HG03342 (cell line): ENCODE results near the gene NFIC.

ENCODE experiments used
- ATAC-seq: cut with Tn5 transposase; IDR thresholded peaks from one replicate; pipeline ENCODE4 v1.9.1; 2021; ENCODE audit warnings: mild to moderate bottlenecking, moderate library complexity; ENCODE audit not compliant: unreplicated experiment

The NFIC gene

DNA sequence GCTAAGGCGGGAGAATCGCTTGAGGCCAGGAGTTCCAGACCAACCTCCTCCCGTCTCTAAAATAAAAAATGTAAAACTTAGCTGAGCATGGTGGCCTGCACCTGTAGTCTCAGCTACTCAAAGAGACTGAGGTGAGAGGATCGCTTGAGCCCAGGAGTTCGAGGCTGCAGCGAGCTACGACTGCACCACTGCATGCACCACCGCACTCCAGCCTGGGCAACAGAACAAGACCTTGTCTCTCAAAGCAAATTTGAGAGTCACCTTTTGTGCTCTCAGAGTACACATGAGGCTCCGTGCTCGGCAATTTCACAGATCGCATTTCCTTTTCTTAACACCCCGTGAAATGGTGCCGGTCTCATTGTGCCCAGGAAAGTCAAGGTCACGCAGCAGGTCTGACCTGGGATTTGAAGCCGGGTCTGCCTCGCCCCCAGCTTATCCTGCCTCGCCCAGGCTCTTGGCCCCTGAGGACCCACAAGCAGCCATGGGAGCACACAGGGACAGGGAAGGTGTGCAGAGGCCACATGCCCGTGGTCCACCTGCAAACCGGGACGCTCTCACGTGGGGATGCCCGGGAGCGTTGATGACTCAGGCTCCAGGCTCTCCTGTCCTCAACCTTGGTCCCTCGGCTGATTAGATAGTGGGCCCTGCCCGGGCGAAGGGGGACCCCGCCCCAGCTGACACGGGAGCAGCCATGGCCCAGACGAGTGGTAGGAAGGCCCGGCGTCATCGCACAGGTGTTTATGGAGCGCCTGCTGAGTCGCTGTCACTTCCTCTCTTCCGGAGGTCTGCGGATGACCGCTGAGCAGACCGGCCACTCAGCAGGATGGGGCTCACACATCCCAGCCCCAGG, 115.1 kb downstream of the NFIC start:
- no peak for ATAC-seq

GRCh38 chr19:3482507-3483225, 116.3 kb downstream of the NFIC start:
- ATAC-seq = no peak

DNA sequence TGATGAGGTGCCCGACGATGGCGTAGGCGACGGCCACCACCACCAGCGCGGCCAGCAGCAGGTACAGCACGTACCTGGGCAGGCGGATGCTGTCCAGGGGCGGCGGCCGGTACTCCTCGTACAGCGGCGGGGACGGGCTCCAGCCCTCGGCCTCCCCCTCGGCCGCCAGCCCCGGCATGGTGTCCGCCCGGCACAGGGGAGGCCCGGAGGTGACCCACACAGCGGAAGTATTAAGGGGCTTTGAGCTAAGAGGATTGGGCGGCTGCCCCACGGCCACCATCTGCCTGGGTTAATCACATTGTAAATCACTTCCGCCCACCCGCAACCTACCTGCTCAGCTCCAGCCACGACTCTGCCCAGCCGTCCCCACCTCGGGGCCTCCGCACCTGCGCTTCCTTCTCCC, 116.8 kb downstream of the NFIC start, which contains the start of gene SMIM44:
Gene SMIM44 (minus strand): TSS at position 216 of the 403 bp plus-strand sequence. CDS start 38 bp downstream, at position 178.
- ATAC-seq = no peak

GRCh38 chr19:3491396-3492119, 125.2 kb downstream of the NFIC start:
- ATAC-seq = no peak

DNA sequence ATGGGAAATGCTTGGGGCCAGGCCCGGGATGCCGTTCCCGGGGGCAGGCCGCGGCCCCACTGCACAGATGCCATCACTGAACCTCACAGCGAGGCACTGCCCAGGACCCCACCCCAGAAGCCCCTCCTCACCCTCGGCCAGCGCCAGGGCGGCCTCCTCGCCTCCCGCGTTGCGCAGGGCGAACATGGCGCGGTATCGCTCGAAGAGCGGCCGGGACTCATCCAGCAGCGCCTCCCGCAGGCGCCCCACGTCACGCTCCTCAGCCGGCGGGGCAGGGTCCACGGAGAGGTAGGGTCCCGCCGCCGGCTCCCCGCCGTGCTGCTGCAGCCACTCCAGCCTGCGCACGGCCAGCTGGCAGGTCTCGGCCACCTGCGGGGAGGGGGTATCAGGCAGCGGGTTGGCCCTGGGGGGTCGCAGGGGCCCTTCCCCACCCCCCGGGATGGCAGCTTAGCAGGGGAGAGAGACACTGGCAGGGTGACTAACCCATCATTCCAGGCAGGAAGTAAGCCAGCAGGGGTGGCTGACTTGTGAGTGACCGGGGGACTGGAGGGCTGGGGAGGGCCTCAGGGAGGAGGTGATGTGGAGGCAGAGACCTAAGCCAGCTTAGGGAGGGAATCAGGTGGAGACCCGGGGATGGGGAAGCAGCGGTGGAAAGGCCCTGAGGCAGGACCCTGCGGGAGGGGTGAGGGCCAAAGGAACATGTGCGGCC, 125.9 kb downstream of the NFIC start:
- no peak for ATAC-seq

- no peak for ATAC-seq
Measured at GRCh38 chr19:3492919-3493318, 126.5 kb downstream of the NFIC start.

DNA sequence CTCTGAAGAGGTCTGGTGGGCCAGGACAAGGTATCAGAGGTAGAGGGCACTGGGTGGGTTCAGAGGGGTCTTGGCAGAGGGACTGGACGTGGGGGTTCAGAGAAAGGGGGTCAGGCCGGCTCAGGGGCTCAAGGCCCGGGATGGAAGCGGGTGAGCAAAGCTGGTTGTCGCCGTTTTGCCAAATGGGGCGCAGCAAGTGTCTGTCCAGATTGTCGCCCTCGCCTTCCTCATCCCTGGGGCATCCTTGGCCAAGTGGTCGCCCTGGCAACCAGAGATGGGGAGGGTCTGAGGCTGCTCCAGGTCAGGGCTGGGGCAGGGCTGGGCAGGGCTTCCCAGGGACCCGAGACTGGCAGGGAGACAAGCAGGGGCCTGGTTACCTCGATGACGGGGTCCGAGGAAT, 127.3 kb downstream of the NFIC start:
- no peak for ATAC-seq

GRCh38 chr19:3494051-3494450, 127.7 kb downstream of the NFIC start:
- no peak for ATAC-seq

- no peak for ATAC-seq
Measured at GRCh38 chr19:3494559-3494958, 128.2 kb downstream of the NFIC start.

- ATAC-seq = no peak
Measured at GRCh38 chr19:3496392-3497273, 130.2 kb downstream of the NFIC start.

- no peak for ATAC-seq
Measured at GRCh38 chr19:3497757-3498520, 131.6 kb downstream of the NFIC start.

DNA sequence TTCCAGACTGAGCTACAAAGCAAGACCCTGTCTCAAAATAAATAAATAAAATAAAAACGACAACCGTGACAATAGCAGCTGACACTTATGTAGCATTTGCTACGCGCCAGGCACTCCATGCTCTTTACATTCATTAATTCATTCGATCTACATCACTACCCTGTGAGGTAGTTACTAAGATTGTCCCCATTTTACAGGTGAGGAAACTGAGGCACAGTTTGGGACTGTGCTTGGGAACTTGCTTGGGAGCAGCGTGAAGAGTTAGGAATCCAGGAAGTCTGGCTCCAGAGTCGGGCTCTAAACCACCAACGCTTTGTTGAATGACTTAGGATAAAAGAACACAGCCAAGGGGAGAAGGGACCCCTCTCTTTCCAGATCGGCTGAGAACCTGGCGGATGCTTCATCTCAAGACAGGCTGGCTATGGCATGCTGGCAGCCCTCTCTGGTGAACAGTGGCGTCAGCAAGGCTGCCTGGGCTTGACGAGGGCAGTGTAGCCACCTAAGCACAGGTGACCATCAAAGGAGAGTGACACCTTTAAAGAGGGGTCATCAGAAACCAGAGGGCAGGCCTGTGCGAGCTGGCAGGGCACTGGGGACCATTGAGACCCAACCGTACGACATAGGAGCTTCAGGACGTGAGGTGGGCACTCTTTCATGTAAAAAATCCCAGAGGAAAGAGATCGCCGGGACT, 133.5 kb downstream of the NFIC start:
- no peak for ATAC-seq

DNA sequence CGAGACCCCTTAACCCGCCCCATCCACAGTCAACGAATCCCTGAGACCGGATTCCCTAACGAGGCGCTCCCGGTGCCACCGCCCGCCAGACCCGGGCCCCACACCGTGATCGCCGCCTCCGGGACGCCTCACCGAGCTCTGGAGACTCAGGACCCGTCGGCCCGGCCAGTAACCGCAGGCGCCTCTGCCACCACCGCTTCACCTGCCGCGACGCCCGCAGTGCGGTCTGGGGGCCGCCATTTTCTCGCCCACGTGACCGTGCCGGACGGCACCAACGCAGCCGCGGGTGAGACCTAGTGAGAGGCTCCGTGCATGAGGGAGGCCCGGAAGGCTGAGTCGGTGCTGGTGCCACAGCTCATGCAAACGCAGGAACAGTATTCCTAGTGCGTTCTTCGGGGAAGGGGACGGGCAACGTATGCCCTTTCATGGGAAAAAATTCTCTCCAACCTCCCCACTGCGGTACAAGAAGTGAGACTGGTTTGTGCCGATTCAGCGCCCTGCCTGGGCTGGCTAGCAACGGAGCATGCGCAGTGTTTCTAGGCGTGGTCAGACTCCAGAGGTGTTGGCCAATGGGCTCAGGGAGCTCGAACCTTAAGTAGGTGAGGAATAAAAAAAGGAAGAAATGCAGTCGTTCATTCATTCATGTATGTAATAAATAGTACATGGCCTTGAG, 134.2 kb downstream of the NFIC start, which contains the start of gene DOHH:
Gene DOHH (minus strand): TSS at position 246 of the 673 bp plus-strand sequence. CDS start 3,860 bp downstream, outside the sequence.
- peak; percentile 74 for ATAC-seq

- no peak for ATAC-seq
Measured at GRCh38 chr19:3501780-3502179, 135.4 kb downstream of the NFIC start.

DNA sequence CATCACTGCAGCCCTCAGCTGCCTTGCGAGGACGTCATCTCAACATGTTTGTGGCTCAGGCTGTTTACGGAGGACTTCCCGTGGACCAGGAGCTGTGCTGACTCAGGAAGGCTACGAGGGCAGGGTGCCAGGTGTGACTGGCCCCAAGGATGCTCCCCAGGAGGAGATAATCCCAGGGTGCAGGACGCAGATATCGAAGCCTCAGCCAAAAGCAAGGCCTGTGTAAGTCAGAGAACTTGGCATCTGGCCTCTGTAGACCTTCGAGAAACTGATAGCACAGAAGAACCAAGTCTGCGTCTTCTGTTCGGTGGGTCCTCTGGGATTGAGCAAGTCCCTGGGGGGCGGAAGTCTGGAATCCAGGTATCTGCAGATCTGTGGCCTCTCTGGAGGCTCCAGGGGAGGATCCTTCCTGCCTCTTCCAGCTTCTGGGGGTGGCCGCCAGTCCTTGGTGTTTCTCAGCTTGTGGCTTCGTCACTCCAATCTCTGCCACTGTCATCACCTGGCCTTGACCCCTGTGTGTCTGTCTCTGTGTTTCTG, 136.7 kb downstream of the NFIC start:
- no peak for ATAC-seq

DNA sequence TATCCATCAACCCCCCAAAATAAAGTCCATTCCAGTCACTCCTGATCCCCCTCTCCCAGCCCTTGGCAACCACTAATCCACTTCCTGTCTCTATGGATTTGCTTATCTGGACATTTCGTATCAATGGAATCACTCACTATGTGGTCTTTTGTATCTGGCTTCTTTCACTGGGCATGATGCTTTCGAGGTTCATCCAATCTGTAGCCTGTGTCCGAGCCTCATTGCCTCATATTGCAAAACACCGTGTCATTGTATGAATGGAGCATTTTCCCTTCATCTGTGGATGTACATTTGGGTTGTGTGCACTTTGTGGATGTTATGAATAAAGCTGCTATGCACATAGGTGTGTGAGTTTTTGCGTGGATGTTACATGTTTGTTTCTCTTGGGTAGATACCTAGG, 138.4 kb downstream of the NFIC start:
- no peak for ATAC-seq

DNA sequence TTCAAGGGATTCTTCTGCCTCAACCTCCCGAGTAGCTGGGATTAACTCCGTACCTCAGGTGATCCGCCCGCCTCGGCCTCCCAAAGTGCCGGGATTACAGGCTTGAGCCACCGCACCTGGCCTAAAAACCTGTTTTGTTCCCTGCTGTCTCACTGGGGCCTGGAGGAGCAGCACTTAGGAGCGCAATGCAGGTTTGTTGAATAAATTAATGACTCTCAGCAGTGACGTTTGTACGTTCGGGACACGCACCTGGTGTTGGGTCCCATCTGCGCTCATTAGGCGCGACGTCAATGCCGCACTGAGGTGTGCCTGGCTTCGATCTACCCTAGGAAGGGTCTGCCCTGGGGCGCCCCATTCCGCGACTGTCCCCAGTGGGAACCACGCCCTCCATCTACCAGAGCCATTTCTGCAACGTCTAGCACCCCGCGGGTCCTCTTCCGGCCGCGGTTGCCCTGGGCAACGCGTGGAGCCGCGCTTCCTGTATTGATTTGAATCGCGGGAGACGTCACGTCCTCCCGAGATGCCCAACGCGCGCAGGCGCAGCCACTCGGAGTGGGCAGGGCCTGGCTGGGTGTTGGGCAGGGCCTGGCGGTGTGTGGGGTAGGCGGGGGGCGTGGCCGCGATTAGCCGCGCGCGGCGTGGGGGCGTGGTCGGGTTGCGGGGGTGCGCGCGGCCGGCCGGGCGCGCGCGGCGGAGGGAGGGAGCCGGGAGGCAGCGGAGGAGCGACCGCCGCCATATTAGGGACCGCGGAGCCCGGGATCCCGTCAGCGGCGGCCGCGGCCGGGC, 139.4 kb downstream of the NFIC start, which contains the start of gene FZR1:
Gene FZR1 (plus strand): TSS at position 714 of the 786 bp plus-strand sequence. CDS start 16,679 bp downstream, outside the sequence.
- peak; percentile 84 for ATAC-seq
